ENCODE data around the gene ZNF300.
"Not testable (repeated sequence)": the region's sequence is repeated elsewhere in the genome, so short reads cannot be mapped to it uniquely, and the experiment has no call there.

Gene ZNF300

GRCh38 chr5:150856700-150857099, 48.1 kb downstream of the ZNF300 start:
- H3K36me3 Mint-ChIP-seq (ENCODE audit: low read depth); H3K4me1 Mint-ChIP-seq (ENCODE audit: low read depth): not testable (repeated sequence)

GRCh38 chr5:150853561-150853960, 51.2 kb downstream of the ZNF300 start:
- Mint-ChIP-seq H3K4me3 (no peak overlapping the region), H3K9me3 (no peaks in the 10 kb centered on the region), H3K36me3 (ENCODE audit: low read depth) (no peaks in the 10 kb centered on the region), H3K4me1 (ENCODE audit: low read depth) (peaks cover 11% of the 10 kb centered on the region), H3K27me3 (no peaks in the 10 kb centered on the region), H3K27ac (no peak overlapping the region)
- no peak for DNase-seq

More at GRCh38 chr5:150856700-150857099, 48.1 kb downstream of the ZNF300 start:
- H3K27me3 Mint-ChIP-seq, H3K4me3 Mint-ChIP-seq, H3K27ac Mint-ChIP-seq, H3K9me3 Mint-ChIP-seq, DNase-seq: not testable (repeated sequence)

- Mint-ChIP-seq H3K4me3 (no peak overlapping the region), H3K36me3 (ENCODE audit: low read depth) (no peaks in the 10 kb centered on the region), H3K27me3 (no peaks in the 10 kb centered on the region), H3K4me1 (ENCODE audit: low read depth) (peaks cover 26% of the 10 kb centered on the region), H3K27ac (no peak overlapping the region), H3K9me3 (no peaks in the 10 kb centered on the region)
- DNase-seq = no peak
Measured at GRCh38 chr5:150851039-150851438, 53.7 kb downstream of the ZNF300 start.

- no peak overlapping the region for H3K27ac Mint-ChIP-seq
- no peaks in the 10 kb centered on the region for H3K36me3 Mint-ChIP-seq (ENCODE audit: low read depth)
- H3K27me3 Mint-ChIP-seq = no peaks in the 10 kb centered on the region
- peaks cover 26% of the 10 kb centered on the region for H3K4me1 Mint-ChIP-seq (ENCODE audit: low read depth)
- no peak for DNase-seq
- no peak overlapping the region for H3K4me3 Mint-ChIP-seq
- no peaks in the 10 kb centered on the region for H3K9me3 Mint-ChIP-seq
Measured at GRCh38 chr5:150848271-150848670, 56.5 kb downstream of the ZNF300 start.

- H3K27ac Mint-ChIP-seq = no peak overlapping the region
- H3K36me3 Mint-ChIP-seq (ENCODE audit: low read depth) = no peaks in the 10 kb centered on the region
- H3K9me3 Mint-ChIP-seq = no peaks in the 10 kb centered on the region
- H3K4me1 Mint-ChIP-seq (ENCODE audit: low read depth) = peaks cover 24% of the 10 kb centered on the region
- peak overlapping the region; percentile 76 for H3K4me3 Mint-ChIP-seq
- no peaks in the 10 kb centered on the region for H3K27me3 Mint-ChIP-seq
- DNase-seq = no peak
Measured at GRCh38 chr5:150847334-150847695, 57.5 kb downstream of the ZNF300 start.

- H3K4me1 Mint-ChIP-seq (ENCODE audit: low read depth) = peaks cover 24% of the 10 kb centered on the region
- H3K4me3 Mint-ChIP-seq = peak overlapping the region; percentile 76
- no peaks in the 10 kb centered on the region for H3K36me3 Mint-ChIP-seq (ENCODE audit: low read depth)
- H3K27me3 Mint-ChIP-seq = no peaks in the 10 kb centered on the region
- no peaks in the 10 kb centered on the region for H3K9me3 Mint-ChIP-seq
- DNase-seq = peak; percentile 66
- peak overlapping the region; percentile 89 for H3K27ac Mint-ChIP-seq
Measured at GRCh38 chr5:150846654-150847333, 58.0 kb downstream of the ZNF300 start.

GRCh38 chr5:150846308-150846653, 58.5 kb downstream of the ZNF300 start, which contains the start of gene IRGM:
TSS of gene IRGM (plus strand) at chr5:150846521. CDS start at chr5:150848124, 1,603 bp downstream.
- H3K27me3 Mint-ChIP-seq = not testable (repeated sequence)

GRCh38 chr5:150845185-150845859, 59.5 kb downstream of the ZNF300 start:
- H3K9me3 Mint-ChIP-seq; H3K36me3 Mint-ChIP-seq (ENCODE audit: low read depth); H3K4me3 Mint-ChIP-seq; DNase-seq; H3K27ac Mint-ChIP-seq; H3K27me3 Mint-ChIP-seq: not testable (repeated sequence)
- H3K4me1 Mint-ChIP-seq (ENCODE audit: low read depth) = peaks cover 20% of the 10 kb centered on the region

More at GRCh38 chr5:150846308-150846653, 58.5 kb downstream of the ZNF300 start, which contains the start of gene IRGM:
- Mint-ChIP-seq H3K4me3 (peak within 1 kb of the TSS; percentile 76), H3K4me1 (ENCODE audit: low read depth) (peaks cover 22% of the 10 kb centered on the region), H3K27ac (peak within 1 kb of the TSS; percentile 89)
- not testable (repeated sequence) for DNase-seq; H3K36me3 Mint-ChIP-seq (ENCODE audit: low read depth); H3K9me3 Mint-ChIP-seq
